NCI-H128 (cell line): ENCODE data around the gene CSNK1A1L.
"Not testable (repeated sequence)": the region's sequence is repeated elsewhere in the genome, so short reads cannot be mapped to it uniquely, and the experiment has no call there.

Experiments used
- DNase-seq: peaks from one replicate; lab custom pipeline; 2025; ENCODE audit not compliant: unreplicated experiment; lab: John Stamatoyannopoulos, UW

Gene CSNK1A1L

DNA sequence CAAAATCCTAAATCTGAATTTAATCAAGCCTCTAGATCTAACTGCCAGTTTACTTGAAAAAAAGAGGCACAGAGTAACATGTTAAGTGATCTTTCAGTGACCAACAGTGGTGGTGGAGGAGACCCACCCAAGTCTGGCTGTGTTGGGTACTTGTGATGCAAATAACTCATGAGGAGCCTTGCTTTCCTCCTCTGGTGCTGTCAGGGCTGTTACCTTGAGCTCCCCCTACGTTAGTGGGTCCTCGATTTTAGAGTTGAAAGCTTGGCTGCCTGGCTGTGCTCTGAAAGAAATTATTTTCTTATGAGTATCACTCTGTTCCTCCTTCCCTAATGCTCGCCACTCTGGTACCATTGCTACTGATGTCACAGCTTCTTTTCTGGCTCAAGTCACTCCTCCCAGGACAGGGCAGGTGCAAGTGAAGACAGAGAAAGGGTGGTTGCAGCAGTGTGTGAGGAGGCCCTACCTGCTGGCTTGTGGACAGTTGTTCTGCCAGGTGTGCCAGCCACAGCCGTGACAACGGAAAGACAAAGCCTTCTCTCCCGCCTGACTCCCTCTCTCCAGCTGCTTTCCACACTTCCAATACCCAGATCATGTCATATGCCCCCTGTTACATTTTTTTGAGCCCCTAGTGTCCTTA is 39.5 kb downstream of the CSNK1A1L start:
- DNase-seq: no peak

DNA sequence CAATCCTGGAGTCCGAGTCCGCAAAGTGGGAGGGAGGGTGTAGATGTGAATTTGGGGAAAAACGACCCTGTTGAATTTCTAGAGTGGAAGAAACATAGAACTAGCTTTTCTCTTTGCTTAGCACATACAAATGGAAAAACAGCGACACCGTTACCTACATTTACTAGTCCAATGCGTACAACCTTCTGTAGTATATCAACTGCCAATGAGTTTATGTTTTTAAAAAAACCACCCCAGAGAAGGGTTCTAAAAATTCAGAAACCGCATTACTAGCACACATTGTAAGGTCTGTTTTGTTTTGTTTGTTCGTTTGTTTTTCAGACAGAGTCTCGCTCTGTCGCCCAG is 45.6 kb downstream of the CSNK1A1L start:
- no peak for DNase-seq

DNA sequence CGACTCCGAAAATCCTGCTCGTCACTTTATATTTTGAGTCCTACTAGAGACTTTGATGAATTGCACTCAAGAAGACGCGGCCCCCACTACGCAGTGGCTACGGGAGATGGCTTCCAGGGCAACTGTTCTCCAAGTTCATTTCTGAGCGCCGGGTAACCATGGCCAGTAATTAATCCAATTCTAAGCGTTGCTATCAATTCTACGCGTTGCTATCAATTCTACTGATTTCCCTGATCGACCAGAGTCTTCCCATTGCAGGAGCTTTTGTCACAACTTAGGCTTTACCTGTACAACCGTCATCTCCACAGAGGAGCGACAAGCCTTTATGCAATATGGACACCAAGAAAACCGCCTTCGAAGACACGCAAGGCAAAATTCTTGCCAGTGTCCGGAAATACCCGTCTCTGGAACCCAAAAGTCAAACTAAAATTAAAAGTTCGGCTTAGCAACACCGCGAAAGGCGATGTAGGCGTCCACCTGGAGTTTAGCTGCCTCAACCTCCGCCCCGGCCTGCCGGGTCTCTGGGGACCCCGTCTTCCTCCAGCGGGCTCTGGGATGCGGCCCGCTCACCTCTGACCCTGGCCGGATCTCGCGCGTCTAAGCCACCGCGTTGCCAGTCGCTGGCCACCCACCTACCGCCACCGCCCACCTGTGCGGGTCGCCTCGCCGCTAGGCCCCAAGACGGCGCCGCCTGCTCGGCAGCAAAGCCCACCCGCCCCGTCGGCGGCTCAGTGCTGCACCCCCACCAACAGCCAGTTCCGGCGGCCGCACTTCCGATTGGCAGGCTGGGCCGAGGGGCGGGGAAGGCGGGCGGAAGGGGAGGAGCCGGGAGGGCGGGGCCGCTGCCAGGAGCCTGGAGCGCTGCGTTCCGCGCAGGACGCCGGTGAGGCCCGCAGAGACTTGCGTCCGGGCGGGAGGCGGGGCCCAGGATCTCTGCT is 46.3 kb downstream of the CSNK1A1L start, which contains the start of gene SUPT20H:
SUPT20H (minus strand) TSS at position 779 of the 938 bp plus-strand sequence. CDS start 8,198 bp downstream, outside the sequence.
- peak; percentile 77 for DNase-seq

DNA sequence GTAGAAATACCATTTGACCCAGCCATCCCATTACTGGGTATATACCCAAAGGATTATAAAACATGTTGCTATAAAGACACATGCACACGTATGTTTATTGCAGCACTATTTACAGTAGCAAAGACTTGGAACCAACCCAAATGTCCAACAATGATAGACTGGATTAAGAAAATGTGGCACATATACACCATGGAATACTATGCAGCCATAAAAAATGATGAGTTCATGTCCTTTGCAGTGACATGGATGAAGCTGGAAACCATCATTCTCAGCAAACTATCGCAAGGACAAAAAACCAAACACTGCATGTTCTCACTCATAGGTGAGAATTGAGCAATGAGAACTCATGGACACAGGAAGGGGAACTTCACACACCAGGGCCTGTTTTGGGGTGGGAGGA is 49.2 kb downstream of the CSNK1A1L start:
- not testable (repeated sequence) for DNase-seq
